Keratinocyte (primary cell): ENCODE measurements around the gene CGB7.

Source experiments
- CTCF ChIP-seq, 3 experiments: IDR thresholded peaks in 1 of 3; conservative IDR thresholded peaks in 1 of 3; optimal IDR thresholded peaks in 1 of 3; 2 replicates in 2 of 3; 3 replicates in 1 of 3; pipeline versions ENCODE3 to v1.5.1; 2011; ENCODE audit warnings: low read length in 3 of 3, mild to moderate bottlenecking in 3 of 3, moderate library complexity in 2 of 3, control low read depth in 1 of 3, inconsistent platforms in 1 of 3; ENCODE audit not compliant: insufficient read depth in 2 of 3; ENCODE audit errors: extremely low read depth in 1 of 3
- EZH2 ChIP-seq: IDR thresholded peaks from one replicate; pipeline ENCODE4 v1.6.1; 2012; ENCODE audit warnings: inconsistent platforms, mild to moderate bottlenecking, low read length, moderate library complexity

DNA sequence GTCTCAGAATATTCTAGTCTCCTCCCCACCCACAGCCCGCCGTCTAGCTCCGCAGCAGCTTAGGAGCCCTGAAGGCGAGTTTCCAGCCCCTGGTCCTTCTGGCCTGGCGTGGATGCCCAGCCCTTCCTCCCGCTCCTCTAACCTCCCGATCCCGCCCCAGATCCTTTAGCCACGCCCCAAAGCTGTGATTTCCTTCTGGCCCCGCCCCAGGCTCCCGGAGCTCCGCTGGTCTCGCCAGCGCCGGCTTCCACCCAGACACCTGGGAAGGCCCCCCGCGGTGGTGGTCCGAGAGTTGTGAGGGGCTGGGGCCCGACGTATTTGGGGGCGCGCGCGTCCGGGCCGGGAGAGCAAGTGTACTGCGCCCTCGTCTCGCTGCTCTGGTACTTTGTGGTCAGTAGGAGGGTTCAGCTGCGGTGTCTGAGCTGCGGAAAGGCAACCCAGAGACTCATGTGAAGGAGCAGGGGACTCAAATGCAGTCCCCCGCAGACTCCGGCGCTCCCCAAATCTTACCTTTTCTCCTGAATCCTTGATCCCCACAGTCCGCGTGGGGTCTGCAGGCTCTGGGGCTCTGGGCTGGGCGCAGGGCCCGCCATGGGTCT is at the start of gene CGB7:
- TF ChIP-seq CTCF (optimal IDR thresholded peaks at IDR 0.05 in 1 of 3, IDR thresholded peaks at IDR 0.05 in 1 of 3, conservative IDR thresholded peaks at IDR 0.05 in 1 of 3; ENCODE audit: extremely low read depth in 1 of 3, insufficient read depth in 2 of 3, low read length in 3 of 3) (no peak), EZH2 (no peak)
